NCI-H2081 treated with DMSO at 0.1 percent for 48 hours (cell line): Measurements from ENCODE around the gene BCAM.
"Not testable (repeated sequence)": the region's sequence is repeated elsewhere in the genome, so short reads cannot be mapped to it uniquely, and the experiment has no call there.

Experiments
- DNase-seq: peaks from one replicate; lab custom pipeline; 2025; lab: John Stamatoyannopoulos, UW

BCAM gene

DNA sequence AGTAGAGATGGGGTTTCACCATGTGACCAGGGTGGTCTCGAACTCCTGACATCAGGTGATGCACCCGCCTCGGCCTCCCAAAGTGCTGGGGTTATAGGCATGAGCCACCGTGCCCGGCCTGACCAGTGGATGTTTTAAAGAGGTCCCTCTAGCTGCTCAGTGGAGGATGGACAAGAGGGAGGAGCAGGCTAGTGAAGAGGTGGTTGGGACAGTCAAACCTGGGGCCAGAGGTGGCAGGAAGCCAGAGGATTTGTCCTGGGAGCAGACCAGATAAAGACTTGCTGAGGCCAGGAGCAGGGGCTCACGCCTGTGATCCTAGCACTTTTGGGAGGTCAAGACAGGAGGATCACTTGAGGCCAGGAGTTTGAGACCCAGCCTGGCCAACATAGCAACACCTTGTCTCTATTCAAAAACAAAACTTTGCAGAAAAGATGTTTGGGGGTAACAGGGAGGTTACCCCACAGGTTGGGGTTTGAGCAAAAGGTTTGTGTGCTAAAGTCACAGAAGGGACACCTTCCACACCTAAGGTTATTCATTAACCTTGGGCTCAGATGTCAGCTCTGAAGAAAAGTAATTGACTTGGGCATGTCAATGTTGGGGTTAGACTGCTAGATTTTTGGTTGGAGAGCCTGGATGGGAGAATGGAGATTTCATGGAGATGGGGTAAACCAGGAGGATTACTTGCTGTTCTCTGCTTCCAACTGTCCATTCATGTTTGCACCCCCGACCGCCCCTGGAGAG is 9.0 kb downstream of the BCAM start:
- no peak for DNase-seq

DNA sequence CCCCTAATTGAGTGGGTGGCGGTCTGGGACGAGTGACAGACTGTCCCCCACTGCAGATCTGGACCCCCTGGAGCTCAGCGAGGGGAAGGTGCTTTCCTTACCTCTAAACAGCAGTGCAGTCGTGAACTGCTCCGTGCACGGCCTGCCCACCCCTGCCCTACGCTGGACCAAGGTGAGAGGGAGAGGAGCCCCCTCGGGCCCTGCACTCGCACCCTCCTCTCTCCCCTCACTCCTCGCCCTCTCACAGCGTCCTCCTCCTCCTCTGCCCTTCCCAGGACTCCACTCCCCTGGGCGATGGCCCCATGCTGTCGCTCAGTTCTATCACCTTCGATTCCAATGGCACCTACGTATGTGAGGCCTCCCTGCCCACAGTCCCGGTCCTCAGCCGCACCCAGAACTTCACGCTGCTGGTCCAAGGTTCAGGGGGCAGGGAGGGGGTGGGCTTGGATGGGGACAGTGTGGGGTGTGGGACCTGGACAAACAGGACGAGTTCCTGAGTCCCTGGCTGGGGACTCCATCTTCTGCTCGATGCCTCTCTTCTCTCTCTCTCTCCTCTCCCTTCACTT is 9.6 kb downstream of the BCAM start:
- no peak for DNase-seq

DNA sequence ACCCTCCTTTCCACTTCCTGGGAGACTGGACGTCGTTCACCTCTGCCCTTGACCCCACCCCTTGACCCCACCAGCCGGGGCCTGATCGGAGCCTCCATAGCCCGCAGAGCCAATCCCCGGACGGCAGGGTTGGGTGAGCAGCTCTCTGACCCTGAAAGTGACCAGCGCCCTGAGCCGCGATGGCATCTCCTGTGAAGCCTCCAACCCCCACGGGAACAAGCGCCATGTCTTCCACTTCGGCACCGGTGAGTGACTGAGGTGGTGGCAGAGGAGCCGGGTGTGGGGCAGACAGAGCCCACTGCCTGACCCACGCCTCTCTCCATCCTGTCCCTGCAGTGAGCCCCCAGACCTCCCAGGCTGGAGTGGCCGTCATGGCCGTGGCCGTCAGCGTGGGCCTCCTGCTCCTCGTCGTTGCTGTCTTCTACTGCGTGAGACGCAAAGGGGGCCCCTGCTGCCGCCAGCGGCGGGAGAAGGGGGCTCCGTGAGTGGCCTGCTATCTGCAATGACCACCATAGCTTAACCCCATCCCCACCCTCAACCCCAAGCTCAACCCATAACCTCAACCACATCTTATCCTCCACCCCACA is 10.4 kb downstream of the BCAM start:
- DNase-seq, result no peak

DNA sequence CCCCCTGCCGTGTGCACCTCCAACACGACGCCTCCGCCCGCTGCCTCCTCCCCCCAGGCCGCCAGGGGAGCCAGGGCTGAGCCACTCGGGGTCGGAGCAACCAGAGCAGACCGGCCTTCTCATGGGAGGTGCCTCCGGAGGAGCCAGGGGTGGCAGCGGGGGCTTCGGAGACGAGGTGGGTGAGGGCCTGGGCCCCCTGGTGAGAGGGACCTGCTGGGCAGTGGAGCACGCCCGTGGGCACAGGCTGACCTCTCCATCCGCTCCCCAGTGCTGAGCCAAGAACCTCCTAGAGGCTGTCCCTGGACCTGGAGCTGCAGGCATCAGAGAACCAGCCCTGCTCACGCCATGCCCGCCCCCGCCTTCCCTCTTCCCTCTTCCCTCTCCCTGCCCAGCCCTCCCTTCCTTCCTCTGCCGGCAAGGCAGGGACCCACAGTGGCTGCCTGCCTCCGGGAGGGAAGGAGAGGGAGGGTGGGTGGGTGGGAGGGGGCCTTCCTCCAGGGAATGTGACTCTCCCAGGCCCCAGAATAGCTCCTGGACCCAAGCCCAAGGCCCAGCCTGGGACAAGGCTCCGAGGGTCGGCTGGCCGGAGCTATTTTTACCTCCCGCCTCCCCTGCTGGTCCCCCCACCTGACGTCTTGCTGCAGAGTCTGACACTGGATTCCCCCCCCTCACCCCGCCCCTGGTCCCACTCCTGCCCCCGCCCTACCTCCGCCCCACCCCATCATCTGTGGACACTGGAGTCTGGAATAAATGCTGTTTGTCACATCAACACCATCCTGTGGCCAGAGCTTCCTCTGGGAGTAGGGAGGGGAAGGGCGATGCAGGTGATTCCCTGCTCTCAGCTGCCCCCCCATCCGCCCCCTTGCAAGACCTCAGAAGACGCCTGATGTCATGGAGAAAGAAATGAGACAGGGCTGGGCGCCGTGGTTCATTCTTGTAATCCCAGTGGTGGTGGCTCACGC is 12.0 kb downstream of the BCAM start:
- DNase-seq, result no peak

DNA sequence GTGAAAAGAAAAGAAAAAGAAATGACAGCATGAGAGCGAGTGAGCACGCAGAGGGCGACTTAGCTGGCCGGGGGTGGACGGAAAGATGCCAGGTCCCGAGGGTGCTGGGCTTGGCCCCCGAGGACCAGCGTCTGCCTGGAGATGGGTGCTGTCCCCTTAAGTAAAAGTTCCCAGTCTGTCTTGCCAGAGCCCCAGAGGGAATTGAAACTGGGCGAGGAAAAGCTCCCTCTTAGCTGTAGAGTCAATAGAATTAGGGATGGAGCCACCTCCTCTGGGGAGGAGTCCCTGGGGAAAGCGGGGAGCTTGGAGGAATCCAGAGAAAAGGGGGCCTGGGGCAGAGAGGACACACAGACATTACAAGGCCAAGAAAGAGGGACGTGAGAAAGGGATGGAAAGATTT is 13.3 kb downstream of the BCAM start:
- no peak for DNase-seq

DNA sequence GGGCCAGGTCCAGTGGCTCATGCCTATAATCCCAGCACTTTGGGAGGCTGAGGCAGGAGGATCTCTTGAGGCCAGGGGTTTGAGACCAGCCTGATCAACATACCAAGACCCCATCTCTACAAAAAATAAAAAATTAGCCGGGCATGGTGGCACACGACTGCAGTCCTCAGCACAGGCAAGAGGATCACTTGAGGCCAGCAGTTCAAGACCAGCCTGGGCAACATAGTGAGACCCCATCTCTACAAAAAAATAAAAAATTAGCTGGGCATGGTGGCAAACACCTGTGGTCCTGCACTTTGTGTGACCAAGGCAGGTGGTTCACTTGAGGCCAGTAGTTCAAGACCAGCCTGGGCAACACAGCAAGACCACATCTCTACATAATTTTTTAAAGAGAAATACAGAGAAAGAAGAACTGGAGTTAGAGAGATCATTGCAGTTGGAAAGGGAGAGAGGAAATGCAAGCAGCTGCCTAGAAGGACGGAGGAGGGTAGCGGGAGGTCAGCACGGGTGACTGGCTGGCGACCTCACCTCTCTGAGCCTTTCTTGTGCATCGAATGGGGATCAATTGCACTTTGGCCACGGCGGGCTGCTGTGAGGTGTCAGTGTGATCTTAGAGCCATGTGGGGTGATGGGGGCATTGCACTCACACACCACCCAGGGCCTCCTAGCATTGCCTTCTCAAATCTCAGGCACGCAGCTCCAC is 13.9 kb downstream of the BCAM start:
- no peak for DNase-seq

DNA sequence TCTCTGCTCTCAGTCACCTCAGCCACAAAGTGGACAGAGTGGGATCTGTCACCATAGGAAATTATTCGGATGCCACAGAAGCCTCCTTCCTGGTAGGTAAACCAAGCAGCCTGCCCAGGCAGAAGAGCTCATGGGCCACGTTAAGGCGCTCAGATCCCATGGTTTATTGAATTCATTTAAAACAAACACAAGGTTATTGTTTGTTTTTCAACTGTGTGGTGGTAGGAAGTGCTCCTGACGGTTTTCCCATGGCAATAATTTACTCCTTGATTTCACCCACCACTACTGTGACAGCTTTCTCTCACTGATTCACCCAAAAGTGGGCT is 14.4 kb downstream of the BCAM start:
- DNase-seq, result no peak

DNA sequence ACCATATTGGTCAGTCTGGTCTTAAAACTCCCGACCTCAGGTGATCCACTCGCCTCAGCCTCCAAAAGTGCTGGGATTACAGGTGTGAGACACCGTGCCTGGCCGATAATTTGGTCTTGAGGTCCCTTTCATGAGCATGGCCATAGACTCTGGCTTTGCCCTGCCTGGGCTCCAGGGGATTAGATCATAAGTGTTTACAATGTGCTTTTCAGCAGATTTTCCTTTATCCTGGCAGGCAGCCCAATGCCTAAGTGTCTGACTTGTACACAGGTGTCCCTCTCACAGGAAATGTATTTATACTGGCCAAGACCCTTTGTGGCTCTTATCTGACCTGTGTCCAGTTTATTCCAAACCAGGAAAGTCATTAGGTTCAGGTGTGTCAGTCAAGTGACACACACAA is 15.9 kb downstream of the BCAM start:
- no peak for DNase-seq

DNA sequence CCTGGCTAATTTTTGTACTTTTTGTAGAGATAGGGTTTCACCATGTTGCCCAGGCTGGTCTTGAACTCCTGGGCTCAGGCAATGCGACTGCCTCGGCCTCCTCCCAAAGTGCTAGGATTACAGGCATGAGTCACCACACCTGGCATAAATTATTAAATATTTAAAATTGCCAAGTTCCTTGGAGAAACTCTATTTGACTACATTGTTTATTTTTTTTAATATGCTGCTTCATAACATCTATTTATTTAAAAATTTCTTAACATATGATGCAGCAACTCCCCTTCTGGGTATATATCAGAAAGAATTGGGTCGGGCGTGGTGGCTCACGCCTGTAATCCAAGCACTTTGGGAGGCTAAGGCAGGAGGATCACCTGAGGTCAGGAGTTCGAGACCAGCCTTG is 24.0 kb downstream of the BCAM start:
- DNase-seq, result not testable (repeated sequence)

DNA sequence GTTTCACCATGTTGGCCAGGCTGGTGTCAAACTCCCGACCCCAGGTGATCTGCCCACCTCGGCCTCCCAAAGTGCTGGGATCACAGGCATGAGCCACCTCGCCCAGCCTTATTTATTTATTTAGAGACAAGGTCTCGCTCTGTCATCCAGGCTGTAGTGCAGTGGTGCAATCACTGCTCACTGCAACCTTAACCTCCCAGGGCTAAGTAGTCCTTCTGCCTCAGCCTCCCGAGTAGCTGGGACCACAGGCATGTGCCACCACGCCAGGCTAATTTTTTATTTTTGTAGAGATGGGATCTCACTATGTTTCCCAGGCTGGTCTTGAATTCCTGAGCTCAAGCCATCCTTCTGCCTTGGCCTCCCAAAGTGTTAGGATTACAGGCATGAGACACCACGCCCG is 25.5 kb downstream of the BCAM start:
- DNase-seq, result not testable (repeated sequence)

DNA sequence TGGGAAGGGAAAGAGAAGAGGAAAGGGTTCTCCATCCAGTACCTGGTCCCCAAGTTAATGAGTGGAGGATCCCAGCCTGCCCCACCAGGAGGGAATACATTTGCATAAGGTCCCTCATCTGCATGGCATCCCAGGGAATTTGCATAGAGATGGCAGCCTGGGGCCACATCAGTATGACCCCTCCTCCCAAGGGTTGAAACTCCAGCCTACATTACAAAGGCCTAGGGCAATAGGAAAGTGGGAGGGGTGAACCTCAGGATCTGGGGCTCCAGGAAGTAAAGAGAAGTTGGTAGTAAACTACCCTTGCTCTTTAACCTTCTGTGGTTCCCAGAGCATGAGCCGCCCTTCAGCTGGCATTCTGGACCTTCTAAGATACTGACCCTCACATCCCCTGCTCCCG is 30.4 kb downstream of the BCAM start:
- no peak for DNase-seq

DNA sequence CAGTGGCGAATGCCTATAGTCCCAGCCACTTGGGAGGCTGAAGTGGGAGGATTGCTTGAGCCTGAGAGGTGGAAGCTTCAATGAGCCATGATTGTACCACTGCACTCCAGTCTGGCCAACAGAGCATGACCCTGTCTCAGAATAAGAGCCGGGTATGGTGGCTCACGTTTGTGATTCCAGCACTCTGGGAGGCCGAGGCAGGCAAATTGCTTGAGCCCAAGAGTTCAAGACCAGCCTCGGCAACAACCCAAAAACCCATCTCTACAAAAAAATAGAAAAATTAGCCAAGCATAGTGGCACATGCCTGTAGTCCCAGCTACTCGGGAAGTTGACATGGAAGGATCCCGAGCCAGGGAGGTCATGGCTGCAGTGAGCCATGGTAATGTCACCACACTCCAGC is 31.9 kb downstream of the BCAM start:
- DNase-seq, result no peak

DNA sequence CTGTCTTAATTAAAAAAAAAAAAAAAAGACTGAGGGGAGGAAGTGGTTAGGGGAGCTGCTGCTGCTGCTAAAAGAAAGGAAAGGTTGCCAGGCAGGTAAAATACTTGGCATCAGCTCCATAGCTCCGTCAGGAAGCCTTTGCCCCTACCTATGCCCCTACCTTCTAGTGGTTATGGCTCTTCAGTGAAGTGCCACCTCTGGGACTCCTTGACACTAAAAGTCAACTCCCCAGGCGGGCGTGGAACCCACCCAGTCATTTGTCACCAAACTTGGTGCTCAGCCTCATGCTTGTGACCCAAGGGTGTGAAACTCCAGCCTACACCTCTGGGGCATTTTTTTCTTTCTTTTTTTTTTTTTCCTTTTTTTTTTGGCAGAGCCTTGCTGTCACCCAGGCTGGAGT is 32.3 kb downstream of the BCAM start:
- no peak for DNase-seq

DNA sequence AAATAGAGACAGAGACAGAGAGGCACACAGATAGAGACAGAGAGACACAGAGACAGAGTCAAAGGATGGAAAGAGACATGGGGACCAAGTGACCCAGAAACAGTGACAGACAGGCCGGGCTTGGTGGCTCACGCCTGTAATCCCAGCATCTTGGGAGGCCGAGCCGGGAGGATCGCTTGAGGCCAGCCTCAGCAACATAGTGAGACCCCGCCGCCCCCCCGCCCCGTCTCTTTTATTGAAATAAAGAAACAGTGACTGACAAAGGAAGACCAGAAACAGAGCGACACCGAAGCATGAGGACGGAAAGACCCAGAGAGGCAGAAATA is 36.3 kb downstream of the BCAM start:
- DNase-seq, result no peak

DNA sequence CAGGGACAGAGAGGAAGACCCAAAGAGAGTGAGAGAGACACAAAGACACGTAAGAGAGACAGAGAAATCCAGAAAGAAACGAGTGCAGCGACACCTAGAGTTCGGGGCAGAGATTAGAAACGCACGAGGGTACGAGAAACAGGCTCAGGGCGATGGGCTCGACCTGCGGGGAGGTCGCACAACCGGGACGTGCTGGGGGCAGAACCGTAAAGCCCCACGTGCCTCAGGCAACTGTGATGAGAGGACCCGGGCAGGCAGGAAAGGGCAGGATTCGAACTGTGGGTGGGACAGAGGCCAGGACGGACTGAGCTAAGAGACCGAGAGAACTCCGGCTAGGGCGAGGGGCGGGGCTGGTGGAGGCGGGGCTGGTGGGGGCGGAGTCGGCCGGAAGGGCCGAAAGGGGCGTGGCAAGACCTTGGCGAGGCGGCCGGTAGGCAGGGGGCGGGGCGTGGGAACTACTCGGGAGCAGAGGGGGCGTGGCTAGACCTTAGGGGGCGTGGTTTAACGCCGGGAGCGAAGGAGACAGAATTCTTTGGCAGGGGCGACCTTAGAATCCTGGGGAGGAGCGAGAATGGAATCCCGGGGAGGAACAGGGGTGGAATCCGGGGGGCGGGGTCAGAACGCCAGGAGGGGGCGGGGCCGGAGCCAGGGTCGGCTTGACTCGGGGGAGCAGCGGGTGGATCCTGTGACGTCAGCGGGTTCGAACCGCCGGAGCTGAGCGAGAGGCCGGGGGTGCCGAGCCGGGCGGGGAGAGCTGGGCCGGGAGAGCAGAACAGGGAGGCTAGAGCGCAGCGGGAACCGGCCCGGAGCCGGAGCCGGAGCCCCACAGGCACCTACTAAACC is 36.9 kb downstream of the BCAM start, which contains the start of gene NECTIN2:
Gene NECTIN2, plus strand, starts transcription at position 686 of the 843 bp plus-strand sequence. CDS start 229 bp downstream, outside the sequence.
- peak; percentile 53 for DNase-seq

DNA sequence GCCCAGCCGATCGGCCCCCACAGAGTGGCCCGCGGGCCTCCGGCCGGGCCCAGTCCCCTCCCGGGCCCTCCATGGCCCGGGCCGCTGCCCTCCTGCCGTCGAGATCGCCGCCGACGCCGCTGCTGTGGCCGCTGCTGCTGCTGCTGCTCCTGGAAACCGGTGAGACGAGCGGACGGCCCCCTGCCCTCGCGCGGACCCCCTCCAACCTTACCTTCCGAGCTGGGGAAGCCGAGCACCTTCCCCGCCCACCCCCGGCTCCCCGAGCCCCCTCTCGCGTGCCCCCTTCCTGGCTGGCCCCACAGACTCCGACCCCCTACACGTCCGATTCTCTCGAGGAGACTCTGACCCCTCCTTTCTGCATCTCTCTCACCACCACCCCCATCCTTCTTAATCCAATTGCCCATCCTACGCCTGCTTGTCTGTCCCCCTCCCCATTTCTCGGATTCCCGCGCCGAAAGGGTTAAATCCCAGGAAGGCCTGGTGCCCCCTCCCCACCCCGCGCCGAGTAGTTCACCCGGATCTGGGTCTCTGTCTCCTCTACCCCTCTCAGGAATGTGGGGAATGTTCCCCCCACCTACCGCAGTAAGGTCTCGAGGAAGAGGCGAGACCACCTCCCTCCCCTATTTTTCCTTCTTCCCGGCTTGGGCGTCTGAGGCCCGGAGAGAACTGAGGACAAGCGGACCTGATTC is 37.7 kb downstream of the BCAM start:
- no peak for DNase-seq

DNA sequence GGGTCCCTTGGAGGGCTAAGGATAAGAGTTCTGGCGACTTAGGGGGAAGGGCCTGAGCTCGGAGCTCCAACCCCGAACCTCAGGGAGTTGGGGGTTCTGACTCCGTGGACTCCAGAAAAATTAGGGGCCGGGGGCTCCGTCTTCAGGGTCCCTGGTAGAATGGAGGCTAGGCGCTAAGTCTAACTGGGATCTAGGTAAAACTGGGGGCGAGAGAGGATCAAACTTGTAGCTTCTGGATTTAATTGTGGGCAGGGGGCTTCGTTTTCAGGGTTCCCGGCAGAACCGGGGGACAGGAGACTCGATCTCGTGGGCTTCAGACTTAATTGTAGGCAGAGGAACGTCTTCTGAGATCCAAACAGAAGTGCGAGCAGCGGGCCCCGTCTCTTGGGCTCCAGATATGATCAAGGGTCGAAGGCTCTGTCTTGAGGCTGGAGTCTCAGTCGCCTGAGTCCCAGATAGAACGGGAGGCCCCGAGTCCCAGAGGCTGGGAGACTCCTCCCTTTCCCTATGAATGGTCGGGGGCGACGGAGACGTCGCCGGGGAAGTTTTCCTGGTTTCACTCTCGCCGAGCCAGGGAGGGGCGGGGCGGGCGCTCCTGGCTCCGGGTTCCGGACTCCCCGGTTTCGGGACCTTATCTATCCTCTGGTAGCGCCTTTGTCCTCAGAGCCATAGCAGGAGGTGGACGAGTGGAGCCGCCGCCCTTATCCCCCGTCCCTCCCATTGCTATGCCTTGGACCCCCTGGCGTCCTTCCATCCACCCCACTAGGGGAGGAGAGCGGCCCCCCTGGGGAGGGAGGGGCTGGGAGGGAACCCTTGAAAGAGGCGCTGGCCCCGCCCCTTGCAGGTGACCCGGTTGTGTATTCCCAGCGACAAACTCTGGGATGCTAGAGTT is 38.5 kb downstream of the BCAM start:
- no peak for DNase-seq

DNA sequence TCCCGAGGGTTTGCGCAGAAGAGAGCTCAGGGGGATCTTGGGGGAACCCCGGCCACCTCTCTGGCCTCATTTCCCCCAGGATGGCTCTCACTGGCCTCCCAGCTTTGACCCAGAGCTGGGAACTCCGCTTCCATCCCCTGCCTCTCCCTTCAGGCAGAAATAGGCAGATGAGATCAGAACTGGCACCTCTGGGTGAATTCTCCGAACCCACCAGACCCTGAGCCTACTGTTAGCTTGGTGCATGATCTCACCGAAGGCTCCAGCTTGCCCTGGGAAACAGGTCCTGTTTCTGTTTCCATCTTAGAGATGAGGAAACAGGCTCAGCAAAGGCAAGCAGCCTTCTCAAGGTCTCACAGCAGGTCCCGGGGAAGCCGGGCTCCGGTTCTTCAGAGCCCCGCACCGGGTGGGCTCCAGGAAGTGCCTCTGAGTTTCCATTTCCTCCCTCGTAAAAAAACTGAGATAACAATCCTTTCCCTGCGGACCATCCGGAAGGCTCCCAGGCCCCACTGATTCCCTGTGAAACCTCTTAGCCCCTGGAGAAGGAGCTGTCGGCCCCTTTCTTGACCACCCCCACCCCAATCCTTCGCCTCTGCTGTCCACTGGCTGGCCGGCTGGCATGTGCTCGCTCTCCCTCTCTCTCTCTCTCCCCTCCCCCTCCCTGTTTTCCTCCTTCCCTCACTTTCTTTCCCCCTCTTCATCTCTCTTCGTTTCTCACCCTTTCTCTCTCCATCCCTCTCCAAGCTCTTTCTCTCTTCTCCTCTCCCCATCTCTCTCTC is 39.3 kb downstream of the BCAM start:
- DNase-seq, result no peak
